ENCODE results near the gene RNF43.

Gene RNF43

DNA sequence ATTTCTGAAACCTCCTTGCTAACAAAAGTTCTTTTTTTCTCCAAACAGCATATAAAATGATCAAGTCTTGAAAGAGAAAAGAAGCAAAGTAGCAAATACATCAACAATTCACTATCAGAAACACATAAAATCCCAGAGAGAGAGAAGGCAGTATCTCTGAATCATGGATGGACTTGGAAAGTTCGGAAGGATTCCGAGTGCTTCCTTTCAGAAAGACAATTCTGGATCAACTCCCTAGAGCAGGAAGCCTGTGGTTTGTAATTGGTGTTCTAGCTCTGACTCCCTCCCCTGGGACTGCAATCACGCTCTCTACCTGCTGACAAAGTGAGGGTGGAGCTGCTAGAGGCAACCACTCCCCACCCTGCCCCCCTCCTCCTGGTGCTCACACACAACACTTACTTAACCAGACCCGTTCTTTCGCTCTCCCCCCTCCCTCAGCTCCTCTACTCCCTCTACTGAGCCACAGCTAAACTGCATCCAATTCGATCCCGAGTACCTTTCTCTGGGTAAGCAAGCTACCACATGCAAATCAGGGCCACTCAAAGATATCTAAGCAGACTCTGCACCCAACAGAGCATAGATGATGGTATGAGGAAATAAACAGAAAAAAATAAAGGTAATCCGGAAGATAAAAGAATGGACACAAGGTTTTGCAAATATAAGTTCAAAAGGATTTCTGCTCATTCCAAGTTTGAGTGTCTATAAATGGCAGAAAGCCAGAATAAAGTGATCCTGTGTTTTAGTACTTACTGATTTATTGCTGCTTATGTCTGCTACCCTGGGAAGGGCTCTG is at the start of gene RNF43:
Gene RNF43 (minus strand): TSS at position 235 of the 793 bp plus-strand sequence. CDS start 1,957 bp downstream, outside the sequence.
- peak; percentile 92 for DNase-seq

DNA sequence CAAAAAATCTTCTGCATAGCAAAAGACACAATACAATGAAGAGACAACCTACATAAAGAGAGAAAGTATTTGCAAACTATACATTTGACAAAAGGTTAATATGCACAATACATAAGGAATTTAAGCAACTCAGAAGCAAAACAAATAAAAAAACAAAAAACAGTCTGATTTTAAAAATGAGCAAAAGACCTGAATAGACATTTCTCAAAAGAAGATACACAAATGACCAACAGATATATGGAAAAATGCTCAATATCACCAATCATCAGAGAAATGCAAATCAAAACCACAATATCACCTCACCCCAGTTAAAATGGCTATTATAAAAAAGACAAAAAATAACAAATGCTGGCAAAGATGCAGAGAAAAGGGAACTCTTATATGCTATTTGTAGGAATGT is 38.2 kb upstream of the RNF43 start:
- DNase-seq: no peak

DNA sequence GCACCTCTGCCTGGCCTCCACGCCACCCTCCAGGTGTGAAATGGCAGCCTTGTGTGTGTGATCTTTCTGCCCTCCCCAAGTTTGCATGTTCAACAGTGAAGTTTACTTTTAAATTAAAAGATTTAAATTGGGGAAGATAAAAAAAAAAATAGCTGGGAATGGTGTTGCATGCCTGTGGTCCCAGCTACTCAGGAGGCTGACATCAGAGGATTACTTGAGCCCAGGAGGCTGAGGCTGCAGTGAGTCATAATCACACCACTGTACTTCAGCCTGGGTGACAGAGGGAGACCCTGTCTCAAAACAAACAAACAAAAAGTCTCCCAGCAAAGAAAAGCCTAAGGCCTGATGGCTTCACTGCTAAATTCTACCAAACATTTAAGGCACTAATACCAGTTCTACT is 35.4 kb upstream of the RNF43 start:
- no peak for DNase-seq

DNA sequence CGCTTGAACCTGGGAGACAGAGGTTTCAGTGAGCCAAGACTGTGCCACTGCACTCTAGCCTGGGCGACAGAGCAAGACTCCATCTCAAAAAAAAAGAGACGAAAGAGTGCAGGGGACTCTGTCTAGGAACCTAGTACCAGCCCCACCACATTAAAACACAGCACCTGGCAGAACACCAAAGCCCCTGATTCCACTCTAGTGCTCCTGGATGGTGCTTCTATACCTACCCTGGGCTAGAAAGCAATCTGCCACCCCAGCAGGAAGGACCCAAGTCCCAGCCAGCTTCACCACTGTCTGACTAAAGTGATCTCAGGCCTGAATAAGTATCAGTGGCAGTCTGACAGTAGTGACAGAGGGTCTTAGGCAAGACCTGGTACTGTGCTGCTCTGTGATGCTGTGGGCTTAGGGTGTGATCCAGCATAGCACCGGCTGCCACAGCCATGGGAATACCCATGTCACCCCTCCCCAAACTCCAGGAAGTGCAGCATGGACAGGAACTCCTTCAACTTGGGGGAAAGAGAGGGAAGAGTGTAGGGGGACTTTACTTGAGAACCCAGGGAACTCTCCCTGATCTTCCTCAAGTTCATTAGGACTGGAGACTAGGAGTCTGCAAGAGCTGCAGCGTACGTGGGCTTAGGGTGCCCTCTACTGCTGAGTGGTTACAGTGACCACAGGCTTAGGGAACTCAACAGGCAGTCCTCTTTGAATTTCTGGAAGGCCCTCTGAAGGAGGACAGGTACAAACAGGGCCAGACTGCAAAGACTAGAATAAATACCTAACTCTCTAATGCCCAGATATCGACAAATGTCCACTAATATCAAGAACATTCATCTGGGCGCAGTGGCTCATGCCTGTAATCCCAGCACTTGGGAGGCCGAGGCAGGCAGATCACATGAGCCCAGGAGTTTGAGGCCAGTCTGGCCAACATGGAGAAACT is 30.0 kb upstream of the RNF43 start:
- no peak for DNase-seq

DNA sequence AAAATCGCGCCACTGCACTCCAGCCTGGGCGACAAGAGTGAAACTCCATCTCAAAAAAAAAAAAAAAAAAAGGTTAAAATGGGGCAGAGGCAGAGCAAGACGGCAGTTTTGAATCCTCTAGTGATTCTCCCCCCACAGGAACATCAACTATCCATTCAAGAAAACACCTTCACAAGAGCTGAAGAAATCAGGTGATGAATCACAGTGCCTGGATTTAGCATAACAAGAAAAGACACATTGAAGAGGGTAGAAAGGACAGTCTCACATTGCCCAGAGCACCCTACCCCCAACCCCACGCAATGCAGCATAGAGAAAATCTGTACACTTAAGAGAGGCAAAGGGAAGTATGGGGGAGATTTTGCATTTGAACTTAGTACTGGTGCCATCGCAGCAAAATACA is 28.8 kb upstream of the RNF43 start:
- DNase-seq: no peak

DNA sequence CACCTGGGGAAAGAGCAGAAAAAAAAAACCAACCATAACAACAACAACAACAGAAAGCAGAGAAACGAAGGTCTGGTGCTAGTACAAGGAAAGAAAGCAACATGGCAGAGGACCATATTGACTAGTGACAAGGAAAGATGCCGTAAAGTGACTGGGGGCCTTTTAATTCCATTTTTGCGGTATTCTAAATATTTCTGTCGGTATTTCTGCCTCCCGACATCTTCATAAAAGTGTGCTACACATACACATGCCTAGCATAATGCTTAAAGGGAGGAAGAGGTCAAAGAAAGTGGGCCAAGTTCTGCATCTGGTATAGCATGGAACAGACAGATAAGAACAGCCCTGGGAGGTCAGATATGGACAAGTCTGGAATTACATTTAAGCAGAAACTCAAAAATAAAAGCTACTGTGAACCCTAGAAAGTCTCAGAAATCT is 19.5 kb upstream of the RNF43 start:
- no peak for DNase-seq

DNA sequence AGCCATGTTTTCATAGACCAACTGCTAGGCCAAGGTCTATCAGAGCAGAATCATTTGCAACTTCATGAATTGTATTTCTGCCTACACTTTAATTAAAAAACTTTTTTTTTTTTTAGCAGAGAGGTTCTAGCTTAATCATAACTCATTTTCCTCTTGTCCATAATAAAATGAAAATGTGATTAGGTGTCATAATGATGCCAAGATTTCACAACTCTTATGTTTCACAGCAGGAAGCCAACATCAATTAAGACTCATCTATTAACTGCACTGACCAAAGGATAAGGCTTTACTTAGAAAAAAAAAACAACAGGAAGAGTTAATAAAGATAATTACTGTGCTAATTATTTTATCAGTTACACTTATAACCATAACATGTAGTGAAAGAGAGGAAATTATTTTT is 18.9 kb upstream of the RNF43 start:
- no peak for DNase-seq

DNA sequence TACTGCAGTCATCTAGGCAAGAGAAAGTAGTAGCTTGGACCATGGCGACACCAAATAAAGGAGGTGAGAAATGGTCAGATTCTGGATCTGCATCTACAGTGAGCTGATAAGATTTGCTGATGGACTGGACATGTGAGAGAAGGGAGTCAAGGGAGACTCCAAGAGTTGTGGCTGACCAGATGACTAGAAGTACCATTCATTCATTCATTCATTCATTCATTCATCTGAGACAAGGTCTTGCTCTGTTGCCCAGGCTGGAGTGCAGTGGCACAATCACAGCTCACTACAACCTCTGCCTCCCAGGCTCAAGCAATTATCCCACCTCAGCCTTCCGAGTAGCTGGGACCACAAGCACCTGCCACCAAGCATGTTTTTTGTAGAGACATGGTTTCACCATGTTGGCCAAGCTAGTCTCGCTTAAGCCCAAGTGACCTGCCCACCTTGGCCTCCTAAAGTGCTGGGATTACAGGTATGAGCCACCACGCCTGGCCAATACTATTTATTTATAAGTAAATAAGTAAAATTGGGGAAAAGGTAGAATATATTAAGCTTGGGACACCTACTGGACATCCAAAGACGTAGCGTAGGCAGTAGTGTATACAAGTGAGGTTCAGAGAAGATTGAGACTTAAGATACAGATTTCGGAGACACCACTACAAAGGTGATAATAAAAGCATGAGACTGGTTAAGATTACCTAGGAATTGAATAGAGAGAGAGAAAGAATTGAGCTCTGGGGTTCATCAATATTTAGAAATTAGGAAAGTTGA is 15.7 kb upstream of the RNF43 start:
- DNase-seq: no peak

DNA sequence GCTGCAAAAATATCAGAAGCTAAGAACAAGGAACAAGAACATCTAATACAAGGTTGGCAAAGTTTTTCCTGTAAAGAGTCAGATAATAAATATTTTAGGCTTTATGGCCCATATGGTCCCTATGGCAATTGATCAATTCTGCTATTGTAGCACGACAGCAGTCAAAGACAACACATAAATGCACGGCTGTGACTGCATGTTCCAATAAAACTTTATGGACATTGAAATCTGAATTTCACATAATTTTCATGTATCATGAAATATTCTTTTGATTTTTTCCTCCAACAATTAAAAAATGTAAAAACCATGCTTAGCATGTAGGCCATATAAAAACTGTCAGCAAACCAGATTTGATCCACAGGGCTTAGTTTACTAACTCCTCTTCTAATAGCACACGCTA is 10.5 kb upstream of the RNF43 start:
- DNase-seq: no peak

DNA sequence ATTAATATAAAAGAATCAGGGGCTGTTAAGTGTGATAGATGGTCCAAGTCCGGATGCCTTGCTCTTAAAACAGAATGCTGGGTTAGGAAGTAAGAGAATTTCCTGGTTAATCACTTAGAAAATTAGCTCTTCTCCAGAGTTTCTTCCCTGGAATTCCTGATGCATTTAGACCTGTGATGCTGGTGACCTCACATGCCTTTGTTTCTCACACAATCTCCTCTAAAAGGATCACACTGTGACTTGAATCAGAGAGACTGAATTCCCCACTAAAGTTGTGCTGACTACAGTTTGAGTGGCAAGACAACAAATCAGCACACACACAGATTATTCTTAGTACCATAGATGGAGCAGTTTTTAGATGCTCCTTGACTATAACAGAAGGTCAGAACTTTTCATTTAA is 4.4 kb upstream of the RNF43 start:
- DNase-seq: no peak

DNA sequence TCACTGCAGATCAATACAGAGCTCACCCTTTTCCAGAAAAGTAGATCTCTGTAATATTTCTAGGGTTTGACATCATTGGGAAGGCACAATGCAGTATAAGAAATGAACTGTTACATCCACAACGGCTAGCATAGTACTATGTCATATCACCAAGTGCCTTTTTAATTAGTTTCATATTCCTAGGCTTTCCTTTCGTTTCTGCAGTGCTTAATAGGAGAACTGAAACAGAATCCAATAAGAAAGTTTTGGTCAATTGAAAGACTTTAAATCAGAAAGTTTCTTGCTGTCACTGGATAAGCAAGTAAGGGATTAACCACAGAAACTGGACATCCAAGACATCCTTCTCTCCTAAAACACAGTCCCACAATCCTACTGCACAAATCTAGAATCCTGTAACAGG is 3.5 kb upstream of the RNF43 start:
- no peak for DNase-seq

DNA sequence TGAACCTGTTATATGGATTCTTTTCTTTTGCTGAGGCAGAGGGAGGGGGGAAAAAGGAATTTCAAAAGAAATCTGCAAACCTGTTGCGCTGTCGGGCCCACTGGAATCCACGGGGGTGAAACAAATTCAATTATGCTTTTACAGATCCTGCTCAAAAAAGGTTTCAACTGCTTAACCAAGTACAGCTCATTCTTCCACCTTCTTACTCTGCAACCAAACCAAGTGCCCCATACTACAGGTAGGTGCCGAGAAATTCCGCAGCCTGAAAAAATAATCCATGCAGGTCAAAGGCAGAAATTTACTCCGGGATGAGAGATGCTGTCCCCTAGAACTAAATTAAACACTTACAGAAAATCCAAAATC is 416 bp downstream of the RNF43 start:
- DNase-seq: no peak

DNA sequence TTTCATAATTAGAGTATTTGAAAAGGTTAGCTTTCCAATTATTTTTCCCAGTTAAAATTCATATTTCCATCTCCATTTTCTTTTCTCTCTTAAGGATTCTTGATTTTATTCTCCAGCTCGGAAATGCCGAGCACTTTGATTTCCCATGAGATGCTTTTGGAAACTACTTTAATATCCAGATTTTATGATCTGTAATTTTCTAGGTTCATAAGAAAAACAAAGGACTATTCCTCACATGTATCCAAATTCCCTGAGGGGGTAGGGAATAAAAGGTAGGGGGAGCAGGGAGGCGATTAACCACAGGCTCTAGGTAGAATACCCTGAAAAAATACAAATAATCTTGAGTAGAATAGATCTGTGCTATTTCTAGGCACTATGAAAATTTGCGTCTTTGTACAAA is 938 bp downstream of the RNF43 start:
- no peak for DNase-seq

DNA sequence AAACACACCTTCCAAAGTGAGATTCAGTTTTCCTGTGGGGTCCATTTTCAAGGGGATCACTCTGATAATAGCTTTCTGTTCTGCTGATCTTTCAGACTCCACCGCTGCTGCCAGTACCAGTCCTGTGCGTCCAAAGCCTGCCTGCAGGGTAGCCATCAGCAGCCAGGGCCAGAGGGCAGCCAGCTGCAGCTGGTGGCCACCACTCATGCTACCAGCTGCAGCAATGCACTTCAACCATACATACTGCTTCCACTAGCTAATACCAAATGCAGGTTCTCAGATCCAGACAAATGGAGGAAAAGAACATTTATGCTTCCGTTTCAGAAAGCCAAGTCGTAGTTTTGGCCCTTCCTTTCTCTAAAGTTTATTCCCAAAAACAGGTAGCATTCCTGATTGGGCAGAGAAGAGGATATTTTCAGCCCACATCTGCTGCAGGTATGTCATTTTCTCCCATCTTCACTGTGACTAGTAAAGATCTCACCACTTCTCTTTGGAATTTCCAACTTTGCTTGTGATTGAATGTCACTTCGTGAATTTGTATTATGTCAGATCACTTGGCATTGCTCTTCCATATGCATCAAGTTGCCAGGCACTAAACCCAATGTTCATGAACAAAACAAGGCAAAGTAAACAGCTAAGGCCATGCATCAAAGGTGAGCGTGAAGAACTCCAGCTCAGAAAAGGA is 1.8 kb downstream of the RNF43 start:
- no peak for DNase-seq

DNA sequence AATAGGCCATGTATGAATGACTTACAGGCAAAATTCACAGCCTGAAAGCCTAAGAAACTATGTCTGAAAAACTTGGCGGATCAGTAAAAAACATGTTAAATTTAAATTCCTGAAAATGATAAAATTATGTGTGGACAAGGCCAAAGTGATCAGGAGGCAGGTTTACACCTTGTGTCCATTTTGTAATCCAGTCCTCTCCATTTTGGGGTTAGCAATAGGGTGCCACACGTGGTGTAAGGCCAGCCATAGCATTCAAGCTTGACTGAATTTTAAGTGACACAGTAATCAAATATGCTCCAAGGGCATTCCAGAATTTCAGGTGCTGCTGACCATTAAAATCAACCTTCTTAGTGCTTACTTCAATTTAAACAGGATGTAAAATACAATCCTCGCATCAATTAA is 2.7 kb downstream of the RNF43 start:
- DNase-seq: no peak

DNA sequence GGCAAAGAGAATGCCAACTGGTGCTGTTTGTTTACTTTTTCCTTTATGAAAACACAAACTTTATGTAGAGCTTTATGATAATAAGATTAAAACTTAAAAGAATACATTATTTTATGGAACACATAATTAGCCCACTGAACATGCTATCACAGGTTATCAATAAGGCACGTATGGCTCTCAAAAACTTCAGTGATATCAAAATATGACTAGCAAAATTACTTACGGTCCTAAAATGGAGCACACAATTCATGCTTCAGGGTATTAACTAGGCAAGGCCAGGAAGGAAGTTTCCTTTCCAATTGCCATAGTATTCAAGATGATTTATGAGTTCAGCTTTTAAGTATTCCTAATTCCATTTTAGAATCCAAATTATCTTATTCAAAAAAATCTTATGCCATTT is 3.6 kb downstream of the RNF43 start:
- no peak for DNase-seq

DNA sequence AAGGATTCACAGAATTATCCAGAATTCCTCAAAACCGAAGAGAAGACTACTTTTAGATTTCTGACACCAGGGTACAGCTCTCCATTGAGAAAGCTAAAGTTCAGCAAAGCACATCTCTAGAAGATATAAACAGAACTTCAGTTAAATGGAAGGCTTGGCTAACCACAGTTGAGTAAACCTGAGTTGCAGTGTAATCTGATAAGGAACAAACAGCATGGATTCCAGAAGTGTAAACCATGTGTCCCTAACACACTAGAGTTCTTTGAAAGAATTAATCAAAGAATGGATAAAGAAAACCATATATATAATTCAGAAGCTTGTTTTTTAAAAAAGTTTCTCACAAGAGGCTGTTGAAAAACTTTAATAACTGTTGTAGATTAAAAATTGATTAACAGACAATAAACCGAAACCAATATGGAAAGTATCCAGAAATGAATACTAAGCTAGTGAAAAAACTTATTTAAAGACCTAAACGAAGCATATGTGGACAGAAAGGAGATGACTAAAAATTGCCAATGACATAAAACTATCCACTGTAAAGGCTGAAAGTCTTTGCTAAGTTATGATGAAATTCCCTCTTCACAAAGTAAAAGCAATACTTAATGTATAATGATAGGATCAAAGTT is 4.3 kb downstream of the RNF43 start:
- DNase-seq: no peak

DNA sequence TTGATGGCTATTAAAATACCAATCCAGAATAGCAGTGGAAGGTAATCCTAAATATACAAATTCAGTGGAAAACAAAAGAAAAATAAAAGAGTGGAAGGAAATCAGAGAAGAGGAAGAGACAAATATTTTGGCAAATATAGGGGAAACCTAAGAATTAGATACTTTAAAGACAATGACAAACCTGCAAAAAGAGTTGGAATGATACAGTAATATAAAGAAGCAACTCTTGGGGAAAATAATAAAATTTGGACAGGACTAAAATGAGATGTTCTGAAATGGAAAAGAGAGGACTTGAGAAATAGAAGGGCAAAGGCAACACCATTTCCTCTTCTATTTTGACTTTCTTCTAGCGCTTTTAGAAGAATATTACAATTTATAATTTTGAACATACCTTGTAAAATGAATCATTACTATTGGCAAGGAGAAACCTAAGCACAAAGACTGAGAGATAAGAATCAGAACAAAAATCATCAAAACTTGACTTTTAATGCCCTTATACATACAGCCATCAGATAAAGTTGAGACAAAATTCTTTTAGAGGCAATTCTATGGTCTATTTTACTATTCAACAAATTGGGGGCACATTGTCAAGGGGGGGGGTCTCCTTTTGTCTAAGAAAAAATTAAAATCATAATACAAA is 5.2 kb downstream of the RNF43 start:
- DNase-seq: no peak

DNA sequence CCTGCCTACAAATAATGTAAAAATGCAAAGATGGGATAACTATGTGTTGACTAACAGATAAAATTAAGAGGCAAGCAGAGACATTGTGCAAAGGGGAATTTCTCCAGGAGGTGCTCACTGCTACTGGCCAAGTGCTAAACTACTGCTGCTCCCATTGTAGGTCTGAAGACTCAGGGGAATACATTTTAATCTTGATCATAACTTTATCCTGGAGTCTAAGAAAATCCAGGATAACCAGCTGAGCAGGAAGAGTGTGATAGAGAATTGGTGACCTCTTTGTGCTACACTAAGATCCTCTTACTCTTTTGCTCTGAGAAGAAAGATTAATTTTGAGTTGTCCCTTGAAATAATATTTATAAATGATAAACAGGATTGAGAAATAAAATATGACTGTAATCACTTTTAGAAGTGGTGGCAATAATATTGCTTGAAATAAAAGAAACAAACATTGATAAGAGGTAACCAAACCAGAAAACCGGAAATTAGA is 5.9 kb downstream of the RNF43 start:
- no peak for DNase-seq

DNA sequence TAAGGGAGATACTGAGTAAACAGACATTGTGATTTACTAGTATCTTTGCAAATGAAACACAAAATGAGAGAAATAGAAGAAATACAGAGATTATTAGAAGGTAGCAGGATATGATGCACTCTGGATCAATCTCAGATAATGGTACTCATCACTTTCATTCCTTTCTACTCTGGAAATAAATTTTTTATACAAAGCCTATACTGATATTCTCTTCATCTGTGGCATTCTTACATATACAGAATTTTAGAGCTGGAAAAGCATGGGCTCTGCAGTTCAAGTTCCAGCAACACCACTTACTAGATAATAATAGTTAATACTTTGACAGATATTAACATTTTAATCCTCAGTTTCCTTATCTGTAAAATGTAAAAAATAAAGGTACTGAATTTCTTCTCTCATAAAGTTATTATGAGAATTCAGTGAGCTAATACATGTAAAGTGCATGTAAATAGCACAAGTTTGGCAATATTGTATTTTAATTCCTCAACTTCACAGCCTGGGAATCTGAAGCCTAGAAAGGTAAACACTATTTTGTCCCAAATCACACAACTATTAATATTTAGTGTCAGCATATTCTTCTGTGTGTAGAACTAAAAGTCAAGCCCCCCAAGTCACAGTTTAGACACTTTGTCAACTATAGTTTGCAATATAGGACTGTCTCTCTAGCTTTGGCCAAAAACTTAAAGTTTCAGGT is 6.5 kb downstream of the RNF43 start:
- DNase-seq: no peak

DNA sequence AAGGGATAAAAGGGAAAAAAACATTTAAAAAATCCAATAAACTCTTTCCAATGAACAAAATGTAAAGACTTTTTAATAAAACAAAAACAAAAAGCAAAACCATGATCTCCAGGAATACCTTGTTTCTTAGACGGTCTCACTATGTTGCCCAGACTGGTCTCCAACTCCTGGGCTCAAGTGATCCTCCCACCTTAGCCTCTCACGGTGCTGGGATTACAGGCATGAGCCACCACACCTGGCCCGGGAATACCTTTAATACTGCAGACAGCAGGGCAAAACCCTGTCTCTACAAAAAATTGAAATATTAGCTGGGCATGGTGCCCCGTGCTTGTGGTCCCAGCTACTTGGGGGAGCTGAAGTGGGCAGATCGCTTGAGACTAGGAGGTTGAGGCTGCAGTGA is 7.9 kb downstream of the RNF43 start:
- no peak for DNase-seq
